Ishikawa (cell line): Measurements from ENCODE around the gene CCDC97.

Experiments used
- CEBPB ChIP-seq: IDR thresholded peaks from 2 replicates; pipeline ENCODE4 v1.6.1; 2012
- CREB1 ChIP-seq: IDR thresholded peaks from 2 replicates; pipeline ENCODE4 v1.6.1; 2012; ENCODE audit warnings: low read depth
- EGR1 ChIP-seq: IDR thresholded peaks from 2 replicates; pipeline ENCODE4 v1.6.1; 2012
- EP300 ChIP-seq: IDR thresholded peaks from 2 replicates; pipeline ENCODE4 v1.6.1; 2012; ENCODE audit warnings: borderline replicate concordance
- FOXM1 ChIP-seq: IDR thresholded peaks from 2 replicates; pipeline ENCODE4 v1.6.1; 2012; ENCODE audit warnings: low read depth, borderline replicate concordance
- NFIC ChIP-seq: IDR thresholded peaks from 2 replicates; pipeline ENCODE4 v1.6.1; 2012
- RAD21 ChIP-seq: IDR thresholded peaks from 2 replicates; pipeline ENCODE4 v1.6.1; 2012; ENCODE audit warnings: low read depth
- REST ChIP-seq: IDR thresholded peaks from 2 replicates; pipeline ENCODE4 v1.6.1; 2012; ENCODE audit warnings: low read depth, mild to moderate bottlenecking
- TAF1 ChIP-seq: IDR thresholded peaks from 2 replicates; pipeline ENCODE4 v1.6.1; 2012; ENCODE audit warnings: low read depth, mild to moderate bottlenecking
- TCF12 ChIP-seq: IDR thresholded peaks from 2 replicates; pipeline ENCODE4 v1.6.1; 2012; ENCODE audit warnings: low read depth
- TEAD4 ChIP-seq: IDR thresholded peaks from 2 replicates; pipeline ENCODE4 v1.6.1; 2012
- YY1 ChIP-seq: IDR thresholded peaks from 2 replicates; pipeline ENCODE4 v1.6.1; 2012; ENCODE audit warnings: low read depth
- TF ChIP-seq, protein P1 (sequence below): IDR thresholded peaks from 2 replicates; pipeline ENCODE4 v1.6.1; 2012

- TF ChIP-seq RAD21 (peak; percentile 61), EGR1 (no peak), EP300 (no peak), REST (no peak), TAF1 (no peak), FOXM1 (no peak), TEAD4 (no peak), CREB1 (no peak), TCF12 (no peak), CEBPB (no peak), NFIC (no peak), YY1 (no peak)
- TF ChIP-seq, protein P1, sequence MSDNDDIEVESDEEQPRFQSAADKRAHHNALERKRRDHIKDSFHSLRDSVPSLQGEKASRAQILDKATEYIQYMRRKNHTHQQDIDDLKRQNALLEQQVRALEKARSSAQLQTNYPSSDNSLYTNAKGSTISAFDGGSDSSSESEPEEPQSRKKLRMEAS, result no peak
Observed at GRCh38 chr19:41308450-41309179, 1.4 kb upstream of the CCDC97 start.
